Coronary artery (tissue), 2 donors: ENCODE data around the gene PRKAG3.

Source experiments
- DNase-seq: peaks from one replicate; pipeline ENCODE4 v3.0.0-alpha.2; 2017; ENCODE audit warnings: low spot score
- H3K27ac ChIP-seq, 2 donors: fragments of 200-600 bp; sonication (generic); one replicate each; pipeline ENCODE4 v1.5.1; 2016 to 2019
- H3K4me3 ChIP-seq: fragments of 200-600 bp; sonication (generic); 2 replicates; pipeline ENCODE4 v1.5.1; 2016; ENCODE audit warnings: mild to moderate bottlenecking, moderate library complexity
- TF ChIP-seq, protein P1 (sequence below): fragments of 200-600 bp; sonication (generic); IDR thresholded peaks from one replicate; pipeline ENCODE4 v1.5.1; 2019; ENCODE audit warnings: antibody characterized with exemption

Gene PRKAG3

GRCh38 chr2:218821605-218822211, 9.9 kb downstream of the PRKAG3 start:
- Histone ChIP-seq H3K4me3 (no peak overlapping the region), H3K27ac (no peak overlapping the region)
- TF ChIP-seq, protein P1, sequence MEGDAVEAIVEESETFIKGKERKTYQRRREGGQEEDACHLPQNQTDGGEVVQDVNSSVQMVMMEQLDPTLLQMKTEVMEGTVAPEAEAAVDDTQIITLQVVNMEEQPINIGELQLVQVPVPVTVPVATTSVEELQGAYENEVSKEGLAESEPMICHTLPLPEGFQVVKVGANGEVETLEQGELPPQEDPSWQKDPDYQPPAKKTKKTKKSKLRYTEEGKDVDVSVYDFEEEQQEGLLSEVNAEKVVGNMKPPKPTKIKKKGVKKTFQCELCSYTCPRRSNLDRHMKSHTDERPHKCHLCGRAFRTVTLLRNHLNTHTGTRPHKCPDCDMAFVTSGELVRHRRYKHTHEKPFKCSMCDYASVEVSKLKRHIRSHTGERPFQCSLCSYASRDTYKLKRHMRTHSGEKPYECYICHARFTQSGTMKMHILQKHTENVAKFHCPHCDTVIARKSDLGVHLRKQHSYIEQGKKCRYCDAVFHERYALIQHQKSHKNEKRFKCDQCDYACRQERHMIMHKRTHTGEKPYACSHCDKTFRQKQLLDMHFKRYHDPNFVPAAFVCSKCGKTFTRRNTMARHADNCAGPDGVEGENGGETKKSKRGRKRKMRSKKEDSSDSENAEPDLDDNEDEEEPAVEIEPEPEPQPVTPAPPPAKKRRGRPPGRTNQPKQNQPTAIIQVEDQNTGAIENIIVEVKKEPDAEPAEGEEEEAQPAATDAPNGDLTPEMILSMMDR = no peak
- no peak for DNase-seq

GRCh38 chr2:218820746-218821369, 10.7 kb downstream of the PRKAG3 start:
- TF ChIP-seq, protein P1 = no peak
- no peak for DNase-seq
- H3K4me3 ChIP-seq = no peak overlapping the region
- no peak overlapping the region for H3K27ac ChIP-seq

- H3K4me3 ChIP-seq = no peak overlapping the region
- no peak overlapping the region for H3K27ac ChIP-seq
These were observed 12.5 kb downstream of the PRKAG3 start for GRCh38 chr2:218819093-218819492.

GRCh38 chr2:218816561-218817011, 15.0 kb downstream of the PRKAG3 start:
- TF ChIP-seq, protein P1 = no peak
- no peak for DNase-seq
- no peak overlapping the region for H3K4me3 ChIP-seq
- no peak overlapping the region for H3K27ac ChIP-seq

More at GRCh38 chr2:218819093-218819492, 12.5 kb downstream of the PRKAG3 start:
- TF ChIP-seq, protein P1 = no peak
- no peak for DNase-seq

- DNase-seq = no peak
- no peak overlapping the region for H3K27ac ChIP-seq
- H3K4me3 ChIP-seq = no peak overlapping the region
- TF ChIP-seq, protein P1 = no peak
These were observed 16.0 kb downstream of the PRKAG3 start for GRCh38 chr2:218815649-218816048.

- TF ChIP-seq, protein P1 = no peak
- Histone ChIP-seq H3K4me3 (no peak overlapping the region), H3K27ac (no peak overlapping the region)
- DNase-seq = no peak
These were observed 16.4 kb downstream of the PRKAG3 start for GRCh38 chr2:218815244-218815637.
